MM.1S (cell line): Measurements from ENCODE around the gene MC4R.

ENCODE experiments used
- EZH2 ChIP-seq: fragments of 300-600 bp; sonication (generic); optimal IDR thresholded peaks from 2 replicates; pipeline ENCODE3; 2017; ENCODE audit warnings: low read depth, mild to moderate bottlenecking, antibody characterized with exemption, low read length, mixed read lengths
- TF ChIP-seq, protein P1 (sequence below): fragments of 300-600 bp; sonication (generic); IDR thresholded peaks from 2 replicates; pipeline ENCODE4 v1.5.1; 2016; ENCODE audit warnings: antibody characterized with exemption, low read length, mixed read lengths

GRCh38 chr18:60404486-60405085, 32.0 kb upstream of the MC4R start:
- TF ChIP-seq, protein P1, sequence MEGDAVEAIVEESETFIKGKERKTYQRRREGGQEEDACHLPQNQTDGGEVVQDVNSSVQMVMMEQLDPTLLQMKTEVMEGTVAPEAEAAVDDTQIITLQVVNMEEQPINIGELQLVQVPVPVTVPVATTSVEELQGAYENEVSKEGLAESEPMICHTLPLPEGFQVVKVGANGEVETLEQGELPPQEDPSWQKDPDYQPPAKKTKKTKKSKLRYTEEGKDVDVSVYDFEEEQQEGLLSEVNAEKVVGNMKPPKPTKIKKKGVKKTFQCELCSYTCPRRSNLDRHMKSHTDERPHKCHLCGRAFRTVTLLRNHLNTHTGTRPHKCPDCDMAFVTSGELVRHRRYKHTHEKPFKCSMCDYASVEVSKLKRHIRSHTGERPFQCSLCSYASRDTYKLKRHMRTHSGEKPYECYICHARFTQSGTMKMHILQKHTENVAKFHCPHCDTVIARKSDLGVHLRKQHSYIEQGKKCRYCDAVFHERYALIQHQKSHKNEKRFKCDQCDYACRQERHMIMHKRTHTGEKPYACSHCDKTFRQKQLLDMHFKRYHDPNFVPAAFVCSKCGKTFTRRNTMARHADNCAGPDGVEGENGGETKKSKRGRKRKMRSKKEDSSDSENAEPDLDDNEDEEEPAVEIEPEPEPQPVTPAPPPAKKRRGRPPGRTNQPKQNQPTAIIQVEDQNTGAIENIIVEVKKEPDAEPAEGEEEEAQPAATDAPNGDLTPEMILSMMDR: no peak
- TF ChIP-seq EZH2: no peak
